IPS-NIHi7 (cell line): ENCODE measurements around the gene SARS1.
A peak's percentile ranks its signal among the peaks of the same experiment; 100 is the strongest.
"Not testable (repeated sequence)": the region's sequence is repeated elsewhere in the genome, so short reads cannot be mapped to it uniquely, and the experiment has no call there.

ENCODE experiments used
- DNase-seq: peaks from one replicate; pipeline ENCODE4 v3.0.0; 2012; ENCODE audit warnings: mixed read lengths; ENCODE audit errors: extremely low spot score

Gene SARS1

GRCh38 chr1:109213824-109214693 is at the start of gene SARS1:
SARS1 (plus strand) TSS chr1:109213918; CDS start chr1:109213993, 75 bp downstream.
- DNase-seq: peak; percentile 96

GRCh38 chr1:109164538-109164937 is 49.2 kb upstream of the SARS1 start:
- DNase-seq: no peak

- DNase-seq: peak; percentile 2
These were observed 46.7 kb upstream of the SARS1 start for GRCh38 chr1:109167001-109167506.

- no peak for DNase-seq
These were observed 43.5 kb upstream of the SARS1 start for GRCh38 chr1:109170035-109170764.

- DNase-seq: no peak
These were observed 42.1 kb upstream of the SARS1 start for GRCh38 chr1:109171646-109172045.

- DNase-seq: not testable (repeated sequence)
These were observed 37.4 kb upstream of the SARS1 start for GRCh38 chr1:109176349-109176748.

- DNase-seq: not testable (repeated sequence)
These were observed 33.0 kb upstream of the SARS1 start for GRCh38 chr1:109180715-109181084.

GRCh38 chr1:109181085-109181806 is 32.5 kb upstream of the SARS1 start:
- DNase-seq: no peak

GRCh38 chr1:109181807-109182163 is 31.9 kb upstream of the SARS1 start:
- no peak for DNase-seq

- DNase-seq: no peak
These were observed 30.5 kb upstream of the SARS1 start for GRCh38 chr1:109183058-109183738.

- no peak for DNase-seq
These were observed 29.0 kb upstream of the SARS1 start for GRCh38 chr1:109184687-109185086.

- no peak for DNase-seq
These were observed 28.4 kb upstream of the SARS1 start for GRCh38 chr1:109185357-109185756.

GRCh38 chr1:109185990-109186732 is 27.6 kb upstream of the SARS1 start:
- DNase-seq: no peak

GRCh38 chr1:109186733-109187086 is 27.0 kb upstream of the SARS1 start:
- DNase-seq: no peak

- no peak for DNase-seq
These were observed 26.6 kb upstream of the SARS1 start for GRCh38 chr1:109187127-109187526.

- DNase-seq: no peak
These were observed 25.5 kb upstream of the SARS1 start for GRCh38 chr1:109188200-109188599.

- no peak for DNase-seq
These were observed 24.9 kb upstream of the SARS1 start for GRCh38 chr1:109188781-109189180.

GRCh38 chr1:109190189-109190588 is 23.5 kb upstream of the SARS1 start:
- DNase-seq: no peak

- peak; percentile 49 for DNase-seq
These were observed 22.3 kb upstream of the SARS1 start for GRCh38 chr1:109191377-109191776.

- DNase-seq: no peak
These were observed 21.8 kb upstream of the SARS1 start for GRCh38 chr1:109191891-109192290.

GRCh38 chr1:109192433-109192832 is 21.3 kb upstream of the SARS1 start:
- no peak for DNase-seq
